HG03558 (cell line): ENCODE results near the gene FCHO2.

Experiments
- ATAC-seq: cut with Tn5 transposase; IDR thresholded peaks from one replicate; pipeline ENCODE4 v1.9.1; 2021; ENCODE audit warnings: moderate number of reproducible peaks; ENCODE audit not compliant: unreplicated experiment; ENCODE audit errors: extremely low read depth

FCHO2 gene

GRCh38 chr5:73130811-73131210, 175.0 kb downstream of the FCHO2 start:
- ATAC-seq, result no peak

- ATAC-seq, result no peak
Observed at GRCh38 chr5:73131711-73132425, 176.0 kb downstream of the FCHO2 start.

- ATAC-seq, result no peak
Observed at GRCh38 chr5:73132759-73133158, 176.9 kb downstream of the FCHO2 start.

GRCh38 chr5:73135021-73135420, 179.2 kb downstream of the FCHO2 start:
- ATAC-seq, result no peak

GRCh38 chr5:73135429-73136054, 179.7 kb downstream of the FCHO2 start:
- no peak for ATAC-seq

- ATAC-seq, result no peak
Observed at GRCh38 chr5:73136055-73136562, 180.3 kb downstream of the FCHO2 start.

GRCh38 chr5:73137563-73138530, 182.0 kb downstream of the FCHO2 start:
- ATAC-seq, result no peak

GRCh38 chr5:73139485-73139884, 183.6 kb downstream of the FCHO2 start:
- no peak for ATAC-seq
